Activated T-cell treated with anti-CD3 and anti-CD28 coated beads, Interleukin-2, amount 50 U/mL, for 72 hours (primary cell): ENCODE measurements around the gene OMD. TPM values are rescaled to one million over a fixed set of nuclear protein-coding genes. Genes with fewer than 3 reads are reported as not detected.
A peak's percentile ranks its signal among the peaks of the same experiment; 100 is the strongest.

Experiments
- ATAC-seq, 2 donors: fragments of 150-1000 bp; cut with Tn5 transposase; replicated peaks in 1 of 2; 2 replicates each; pipeline ENCODE4 v1.10.0; 2021; ENCODE audit warnings: moderate library complexity in 2 of 2, mild to moderate bottlenecking in 1 of 2
- DNase-seq, 2 donors: peaks; one replicate each; pipeline ENCODE4 v3.0.0; 2021 to 2022; ENCODE audit warnings: mixed read lengths in 1 of 2
- H3K27ac Mint-ChIP-seq: one replicate; pipeline ENCODE4 v1.8.0; 2022; ENCODE audit warnings: mild to moderate bottlenecking, moderate library complexity, mixed read lengths
- H3K27me3 Mint-ChIP-seq: one replicate; pipeline ENCODE4 v1.8.0; 2022; ENCODE audit warnings: low read depth, mixed read lengths
- H3K36me3 Mint-ChIP-seq, 2 donors: one replicate each; pipeline ENCODE4 v1.8.0; 2022; ENCODE audit warnings: mixed read lengths in 2 of 2, mild to moderate bottlenecking in 1 of 2; ENCODE audit not compliant: insufficient read depth in 2 of 2
- H3K4me1 Mint-ChIP-seq: one replicate; pipeline ENCODE4 v1.8.0; 2022; ENCODE audit warnings: low read depth, mixed read lengths
- H3K4me3 Mint-ChIP-seq, 2 donors: one replicate each; pipeline ENCODE4 v1.8.0; 2022; ENCODE audit warnings: mild to moderate bottlenecking in 2 of 2, mixed read lengths in 2 of 2, moderate library complexity in 2 of 2
- H3K9me3 Mint-ChIP-seq, 2 donors: one replicate each; pipeline ENCODE4 v1.8.0; 2022; ENCODE audit warnings: mixed read lengths in 2 of 2
- total RNA-seq, 2 donors: library from RNA; stranded (reverse); gene quantifications; one replicate each; pipeline ENCODE4 v1.2.3, GENCODE V29; 2022

Gene OMD
- total RNA-seq, 2 donors from 2014 or later, result not detected

DNA sequence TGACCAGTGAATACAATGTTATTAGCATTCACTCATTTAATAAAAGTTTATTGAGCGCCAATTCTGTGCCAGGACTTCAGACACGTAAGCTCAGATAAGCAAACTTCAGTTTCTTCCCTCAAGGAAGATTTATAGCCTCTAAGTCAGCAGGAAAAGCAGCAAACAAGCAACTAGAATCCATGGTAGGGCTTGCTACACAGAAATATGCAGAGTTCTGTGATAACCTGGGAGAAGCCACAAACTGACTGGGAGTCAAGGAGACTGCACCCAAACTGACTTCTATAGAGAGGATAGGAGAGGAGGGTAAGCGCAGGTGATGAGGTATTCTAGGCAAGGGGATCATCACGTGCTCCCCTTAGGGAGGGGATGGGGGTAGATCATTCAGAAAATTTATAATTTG lies 18.5 kb downstream of the OMD start:
- no peaks in the 10 kb centered on the region for H3K27me3 Mint-ChIP-seq
- no peaks in the 10 kb centered on the region for H3K9me3 Mint-ChIP-seq
- DNase-seq (no peak), ATAC-seq (no peak)
- no peaks in the 10 kb centered on the region for H3K36me3 Mint-ChIP-seq
- H3K4me3 Mint-ChIP-seq, result peak overlapping the region; percentile 40 to 72
- H3K27ac Mint-ChIP-seq, result peak overlapping the region; percentile 93
- peaks cover 18% of the 10 kb centered on the region for H3K4me1 Mint-ChIP-seq

DNA sequence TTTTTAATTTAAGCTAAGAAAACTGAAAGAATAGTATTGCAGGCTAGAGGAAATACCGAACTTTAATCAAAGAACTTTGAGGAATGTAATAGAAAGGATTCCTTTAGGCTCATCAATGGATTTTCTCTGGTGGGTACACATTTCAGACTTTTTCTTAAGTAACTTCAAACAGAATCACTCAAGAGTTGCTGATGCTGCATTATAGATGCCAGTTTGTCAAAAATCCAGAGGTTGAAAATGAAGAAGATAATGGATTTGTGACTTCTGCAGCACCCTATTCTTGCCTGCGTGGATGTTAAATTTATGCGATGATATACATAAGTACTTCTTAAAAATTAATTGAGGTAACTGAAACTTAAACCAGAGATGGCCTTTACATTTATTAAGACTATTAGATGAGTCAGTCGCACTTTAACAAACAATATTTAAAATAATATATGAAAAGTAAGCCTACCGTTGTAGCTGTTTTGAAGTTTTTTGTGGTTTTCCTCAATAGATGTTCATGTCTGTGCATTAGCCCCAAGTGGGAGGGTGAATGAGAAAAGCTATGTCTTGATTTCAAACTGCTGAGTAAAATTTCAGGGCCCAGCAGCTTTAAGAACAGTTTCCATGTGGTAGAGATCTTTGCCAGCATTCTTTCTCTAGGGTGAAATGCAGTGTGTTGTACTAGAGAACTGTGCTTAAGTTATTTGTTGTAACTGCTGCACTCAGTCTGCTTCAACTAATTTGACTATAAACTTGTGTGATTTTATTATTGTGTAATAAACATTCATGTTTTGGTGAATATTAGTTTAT lies 20.0 kb downstream of the OMD start, which contains the start of gene OGN:
TSS of gene OGN (minus strand) at position 537 of the 795 bp plus-strand sequence. CDS start 1,171 bp downstream, outside the sequence.
- no peaks in the 10 kb centered on the region for H3K9me3 Mint-ChIP-seq

DNA sequence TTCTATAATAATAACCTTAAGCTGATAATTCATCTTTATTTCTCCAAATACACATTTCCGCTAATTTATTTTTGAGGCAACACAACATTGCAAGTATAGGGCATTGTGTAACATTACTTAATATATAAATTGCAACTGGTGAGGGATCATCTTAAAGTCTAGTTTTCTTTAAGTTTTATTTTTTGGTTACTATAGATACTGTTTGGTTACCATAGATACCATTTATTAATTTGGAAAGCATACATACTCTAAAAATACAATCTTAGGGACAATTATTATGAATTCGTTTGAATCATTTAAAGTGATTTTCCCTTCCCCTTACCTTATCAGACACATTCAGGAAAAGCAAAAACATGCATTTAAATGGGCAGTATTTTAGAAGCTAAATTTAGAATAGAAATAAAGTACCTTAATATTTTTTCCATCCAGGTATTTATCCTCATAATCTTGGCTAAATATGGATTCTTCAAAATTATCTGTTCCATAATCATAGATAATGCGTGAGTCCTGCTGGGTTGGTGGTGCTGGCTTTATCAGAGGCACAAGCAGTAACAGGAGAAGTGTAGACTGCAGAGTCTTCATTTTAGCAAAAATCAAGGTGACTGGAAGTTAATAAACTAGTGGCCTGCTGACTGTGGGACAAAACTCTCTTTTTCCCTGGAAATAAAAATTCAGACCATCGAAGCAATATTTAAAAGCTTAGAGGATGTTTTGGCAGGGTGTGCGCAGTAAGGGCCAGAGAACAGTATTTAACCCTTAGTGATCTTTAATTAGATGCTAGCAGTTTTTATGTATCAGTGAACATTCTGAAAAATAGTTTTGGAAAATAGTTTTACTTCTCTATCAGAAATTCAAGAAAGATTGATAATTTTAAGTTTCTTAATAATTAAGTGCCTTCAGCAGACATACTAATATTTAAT lies 21.2 kb downstream of the OMD start:
- no peak overlapping the region for H3K4me3 Mint-ChIP-seq
- no peaks in the 10 kb centered on the region for H3K9me3 Mint-ChIP-seq
- no peak for ATAC-seq
- no peak overlapping the region for H3K27ac Mint-ChIP-seq
- H3K36me3 Mint-ChIP-seq, result no peaks in the 10 kb centered on the region
- no peak for DNase-seq
- H3K4me1 Mint-ChIP-seq, result peaks cover 18% of the 10 kb centered on the region
- no peaks in the 10 kb centered on the region for H3K27me3 Mint-ChIP-seq

More for the DNA sequence above, 20.0 kb downstream of the OMD start, which contains the start of gene OGN:
- Mint-ChIP-seq H3K27me3 (no peaks in the 10 kb centered on the region), H3K36me3 (no peaks in the 10 kb centered on the region), H3K4me1 (peaks cover 18% of the 10 kb centered on the region), H3K4me3 (no peak within 1 kb of the TSS), H3K27ac (no peak within 1 kb of the TSS)
- DNase-seq, result no peak
- ATAC-seq, result no peak

DNA sequence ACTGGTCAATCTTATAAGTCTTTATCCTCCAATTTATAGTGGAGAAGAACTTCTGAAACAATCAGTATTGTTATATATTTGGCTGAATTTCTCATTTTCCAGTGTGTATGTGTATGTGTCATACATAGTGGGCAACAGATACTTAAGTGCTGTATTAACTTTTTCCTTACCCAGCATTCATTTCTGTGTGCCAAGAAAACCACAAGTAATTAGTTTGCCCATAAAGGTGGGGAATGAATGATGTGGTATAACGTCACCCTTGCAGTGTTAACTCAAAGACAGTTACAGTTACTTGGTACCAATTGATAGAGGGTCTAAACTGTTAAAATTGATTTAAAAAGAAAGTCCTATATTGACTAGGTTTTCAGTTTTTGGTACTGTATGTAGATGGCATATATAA lies 21.9 kb downstream of the OMD start:
- DNase-seq, result no peak
- Mint-ChIP-seq H3K36me3 (no peaks in the 10 kb centered on the region), H3K4me1 (peaks cover 18% of the 10 kb centered on the region), H3K27ac (no peak overlapping the region), H3K9me3 (no peaks in the 10 kb centered on the region), H3K27me3 (no peaks in the 10 kb centered on the region), H3K4me3 (no peak overlapping the region)
- peak; percentile 29 to 51 for ATAC-seq

DNA sequence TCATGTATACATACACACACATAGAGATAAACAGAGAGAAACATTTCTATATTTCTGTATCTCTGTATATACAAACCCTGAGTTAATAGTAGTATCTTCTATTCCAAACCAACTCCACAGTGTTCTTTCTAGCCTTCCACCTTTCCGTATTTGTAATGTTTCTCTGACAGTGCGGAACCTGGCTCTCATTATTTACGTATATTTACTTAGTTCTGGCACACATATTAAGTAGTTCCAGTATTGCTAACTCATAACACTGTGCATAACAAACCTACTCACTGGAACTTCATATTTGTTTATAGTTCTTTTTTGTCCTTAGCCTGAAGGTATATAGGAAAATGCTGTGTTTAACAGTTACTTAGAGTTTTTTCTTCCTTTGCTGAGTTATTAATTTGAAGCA lies 26.4 kb downstream of the OMD start:
- no peaks in the 10 kb centered on the region for H3K4me1 Mint-ChIP-seq
- no peaks in the 10 kb centered on the region for H3K9me3 Mint-ChIP-seq
- ATAC-seq, result no peak
- H3K27ac Mint-ChIP-seq, result no peak overlapping the region
- no peak overlapping the region for H3K4me3 Mint-ChIP-seq
- H3K36me3 Mint-ChIP-seq, result no peaks in the 10 kb centered on the region
- no peaks in the 10 kb centered on the region for H3K27me3 Mint-ChIP-seq
- no peak for DNase-seq

DNA sequence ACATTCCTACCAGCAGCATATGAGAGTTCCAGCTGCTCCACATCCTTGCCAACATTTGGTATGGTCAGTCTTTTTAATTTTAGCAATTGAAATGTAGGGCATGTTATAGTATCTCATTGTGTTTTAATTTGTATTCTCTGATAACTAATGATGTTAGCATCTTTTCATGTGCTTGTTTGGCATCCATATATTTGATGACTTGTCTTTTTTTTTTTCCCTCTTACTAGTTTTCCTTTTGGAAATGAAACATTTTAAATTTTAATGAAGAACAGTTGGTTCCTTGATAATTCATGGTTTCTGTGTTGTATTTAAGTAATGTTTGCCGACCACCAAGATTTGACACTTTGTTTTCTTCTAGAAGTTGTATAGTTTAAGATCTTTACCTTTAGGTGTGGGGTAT lies 28.7 kb downstream of the OMD start:
- ATAC-seq (no peak), DNase-seq (no peak)
- no peak overlapping the region for H3K27ac Mint-ChIP-seq
- no peaks in the 10 kb centered on the region for H3K9me3 Mint-ChIP-seq
- H3K4me3 Mint-ChIP-seq, result no peak overlapping the region
- no peaks in the 10 kb centered on the region for H3K4me1 Mint-ChIP-seq
- H3K36me3 Mint-ChIP-seq, result no peaks in the 10 kb centered on the region
- no peaks in the 10 kb centered on the region for H3K27me3 Mint-ChIP-seq

DNA sequence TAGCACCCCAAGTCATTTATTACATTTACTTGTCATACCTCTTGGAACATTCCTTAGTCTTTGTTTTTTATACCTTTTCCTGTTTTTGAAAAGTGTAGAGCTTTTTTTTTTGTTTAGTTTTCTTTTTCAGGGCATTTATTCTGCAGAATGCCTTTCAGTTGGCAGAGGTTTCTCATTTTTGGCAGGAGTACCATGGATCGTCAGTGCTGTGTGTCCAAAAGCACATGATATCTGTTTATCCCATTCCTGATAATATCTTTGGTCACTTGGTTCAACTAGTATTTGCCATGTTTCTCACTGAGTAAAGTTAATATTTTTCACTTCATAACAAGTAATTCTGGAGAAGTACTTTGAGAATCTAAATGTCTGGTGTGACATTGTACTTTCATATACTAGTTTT lies 30.6 kb downstream of the OMD start:
- Mint-ChIP-seq H3K4me3 (no peak overlapping the region), H3K9me3 (no peaks in the 10 kb centered on the region), H3K36me3 (no peaks in the 10 kb centered on the region), H3K4me1 (no peaks in the 10 kb centered on the region), H3K27ac (no peak overlapping the region), H3K27me3 (no peaks in the 10 kb centered on the region)
- ATAC-seq, result no peak
- no peak for DNase-seq

DNA sequence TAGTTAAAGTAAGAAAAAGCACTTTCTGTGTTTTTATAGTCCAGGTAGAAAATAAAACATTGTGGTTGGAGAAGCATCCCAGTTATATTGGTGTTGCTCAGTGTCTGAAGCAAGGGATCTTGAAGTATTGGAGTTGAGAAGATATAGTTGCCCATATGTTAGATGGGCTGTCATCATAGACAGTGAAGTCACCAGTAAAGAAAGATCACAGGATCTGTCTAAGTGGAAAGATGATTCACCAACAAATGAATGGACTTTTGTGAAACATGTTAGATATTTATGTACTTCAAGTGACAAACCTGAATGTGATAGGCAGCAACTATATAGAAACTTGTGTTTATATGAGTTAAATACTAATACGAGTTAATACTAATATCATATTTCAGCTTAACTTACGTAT lies 31.6 kb downstream of the OMD start:
- no peak overlapping the region for H3K27ac Mint-ChIP-seq
- H3K9me3 Mint-ChIP-seq, result no peaks in the 10 kb centered on the region
- H3K36me3 Mint-ChIP-seq, result no peaks in the 10 kb centered on the region
- DNase-seq (no peak), ATAC-seq (no peak)
- H3K4me1 Mint-ChIP-seq, result no peaks in the 10 kb centered on the region
- no peak overlapping the region for H3K4me3 Mint-ChIP-seq
- H3K27me3 Mint-ChIP-seq, result no peaks in the 10 kb centered on the region

DNA sequence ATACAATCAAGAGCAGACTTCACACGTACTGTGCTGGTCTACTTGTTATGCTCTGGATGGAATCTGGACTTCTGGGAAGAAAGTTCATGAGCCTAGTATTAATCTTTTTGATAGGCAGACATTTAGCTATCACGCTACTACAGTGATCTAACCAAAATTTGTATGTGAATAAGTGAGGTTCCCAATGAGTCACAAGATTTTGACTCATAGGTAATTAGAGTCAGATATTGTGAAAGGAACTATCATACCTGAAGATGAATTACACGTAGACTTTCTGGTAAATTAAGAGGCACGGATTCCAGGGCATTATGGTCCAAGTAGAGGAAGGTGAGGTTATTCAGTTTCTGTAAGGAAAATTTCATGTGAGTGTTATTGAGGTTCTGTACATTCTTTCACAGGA lies 38.3 kb downstream of the OMD start:
- H3K4me3 Mint-ChIP-seq, result no peak overlapping the region
- H3K27ac Mint-ChIP-seq, result no peak overlapping the region
- H3K4me1 Mint-ChIP-seq, result peaks cover 7% of the 10 kb centered on the region
- no peak for ATAC-seq
- no peak for DNase-seq
- H3K9me3 Mint-ChIP-seq, result no peaks in the 10 kb centered on the region
- H3K36me3 Mint-ChIP-seq, result no peaks in the 10 kb centered on the region
- no peaks in the 10 kb centered on the region for H3K27me3 Mint-ChIP-seq

DNA sequence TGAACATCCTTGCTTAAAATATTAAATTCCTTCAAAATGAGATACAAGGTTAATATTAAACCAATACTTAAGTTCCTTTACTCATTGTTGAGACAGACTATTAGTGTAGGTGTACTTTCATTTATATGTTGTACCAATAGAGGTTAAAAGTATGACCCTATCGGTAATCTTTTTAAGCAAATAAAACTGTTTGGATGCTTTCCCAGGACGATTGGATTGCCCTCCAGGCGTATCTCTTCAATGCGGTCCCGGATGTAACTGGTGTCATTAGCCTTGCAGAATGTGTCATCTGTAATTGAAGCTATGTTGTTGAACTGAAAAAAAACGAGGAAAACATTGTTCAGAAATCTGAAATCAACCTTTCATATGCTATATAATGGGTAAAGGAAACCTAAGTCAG lies 38.8 kb downstream of the OMD start:
- Mint-ChIP-seq H3K27me3 (no peaks in the 10 kb centered on the region), H3K4me1 (peaks cover 7% of the 10 kb centered on the region), H3K36me3 (no peaks in the 10 kb centered on the region), H3K27ac (no peak overlapping the region), H3K9me3 (no peaks in the 10 kb centered on the region), H3K4me3 (no peak overlapping the region)
- DNase-seq (no peak), ATAC-seq (no peak)

DNA sequence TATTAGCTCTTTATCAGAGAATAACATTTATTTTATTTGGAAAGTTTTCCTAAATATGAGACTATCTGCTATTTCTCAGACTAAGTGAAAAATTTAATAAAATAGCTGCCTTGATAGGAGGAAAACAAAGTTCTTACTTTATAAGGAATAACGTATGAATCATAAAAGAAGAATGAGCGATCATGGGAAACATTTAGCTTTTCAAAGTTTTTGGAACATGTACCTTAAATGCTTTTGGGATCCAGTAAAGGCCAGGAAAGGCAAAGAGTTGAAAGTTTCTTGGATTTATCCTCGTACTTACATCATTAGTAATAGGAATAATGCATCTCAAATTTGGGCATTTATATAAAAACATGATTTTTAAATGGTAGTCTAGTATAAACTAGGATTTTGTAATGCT lies 39.3 kb downstream of the OMD start:
- Mint-ChIP-seq H3K27me3 (no peaks in the 10 kb centered on the region), H3K4me1 (peaks cover 7% of the 10 kb centered on the region), H3K27ac (no peak overlapping the region), H3K9me3 (no peaks in the 10 kb centered on the region), H3K4me3 (no peak overlapping the region), H3K36me3 (no peaks in the 10 kb centered on the region)
- DNase-seq (no peak), ATAC-seq (no peak)

DNA sequence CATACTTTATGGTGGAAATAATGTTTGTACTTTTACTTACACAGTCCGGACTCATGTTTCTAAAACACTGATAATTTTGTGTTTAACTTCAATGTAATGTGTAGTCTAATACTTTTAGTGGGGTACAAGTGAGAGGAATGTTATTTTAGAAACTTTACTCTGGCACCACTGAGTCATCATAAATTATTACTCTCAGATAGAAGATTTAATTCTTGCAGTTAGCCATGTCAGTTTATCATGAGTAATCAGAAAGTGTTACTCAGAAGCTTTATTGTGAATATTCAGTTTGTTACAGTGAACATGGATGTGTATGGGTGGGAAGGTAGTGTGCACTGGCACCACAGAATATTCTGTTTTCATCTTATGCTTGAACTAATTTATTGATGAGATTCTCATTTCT lies 39.9 kb downstream of the OMD start:
- Mint-ChIP-seq H3K27me3 (no peaks in the 10 kb centered on the region), H3K4me3 (no peak overlapping the region), H3K27ac (no peak overlapping the region), H3K36me3 (no peaks in the 10 kb centered on the region), H3K9me3 (no peaks in the 10 kb centered on the region), H3K4me1 (peaks cover 11% of the 10 kb centered on the region)
- ATAC-seq (no peak), DNase-seq (no peak)

DNA sequence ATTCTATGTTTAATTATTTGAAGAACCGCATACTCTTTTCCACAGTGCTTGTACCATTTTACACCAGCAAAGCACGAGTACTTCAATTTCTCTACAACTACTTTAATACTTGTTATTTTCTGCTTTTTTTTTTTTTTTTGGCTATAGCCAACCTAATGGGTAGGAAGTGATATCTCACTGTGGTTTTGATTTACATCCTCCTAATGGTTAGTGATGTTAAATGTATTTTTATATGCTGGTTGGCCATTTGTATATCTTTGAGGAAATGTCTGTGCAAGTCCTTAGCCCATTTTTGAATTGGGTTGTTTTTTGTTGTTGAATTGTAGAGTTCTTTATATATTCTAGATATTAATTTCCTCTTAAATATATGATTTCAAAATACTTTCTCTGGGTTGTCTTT lies 42.5 kb downstream of the OMD start:
- Mint-ChIP-seq H3K9me3 (no peaks in the 10 kb centered on the region), H3K4me1 (peaks cover 14% of the 10 kb centered on the region), H3K27me3 (no peaks in the 10 kb centered on the region), H3K36me3 (no peaks in the 10 kb centered on the region), H3K27ac (no peak overlapping the region), H3K4me3 (no peak overlapping the region)
- no peak for DNase-seq
- ATAC-seq, result no peak
